HG02885 (cell line): ENCODE results near the gene RHOH.

Experiments used
- ATAC-seq: cut with Tn5 transposase; IDR thresholded peaks from one replicate; pipeline ENCODE4 v1.9.1; 2021; ENCODE audit warnings: mild to moderate bottlenecking; ENCODE audit not compliant: unreplicated experiment, poor library complexity

The RHOH gene

DNA sequence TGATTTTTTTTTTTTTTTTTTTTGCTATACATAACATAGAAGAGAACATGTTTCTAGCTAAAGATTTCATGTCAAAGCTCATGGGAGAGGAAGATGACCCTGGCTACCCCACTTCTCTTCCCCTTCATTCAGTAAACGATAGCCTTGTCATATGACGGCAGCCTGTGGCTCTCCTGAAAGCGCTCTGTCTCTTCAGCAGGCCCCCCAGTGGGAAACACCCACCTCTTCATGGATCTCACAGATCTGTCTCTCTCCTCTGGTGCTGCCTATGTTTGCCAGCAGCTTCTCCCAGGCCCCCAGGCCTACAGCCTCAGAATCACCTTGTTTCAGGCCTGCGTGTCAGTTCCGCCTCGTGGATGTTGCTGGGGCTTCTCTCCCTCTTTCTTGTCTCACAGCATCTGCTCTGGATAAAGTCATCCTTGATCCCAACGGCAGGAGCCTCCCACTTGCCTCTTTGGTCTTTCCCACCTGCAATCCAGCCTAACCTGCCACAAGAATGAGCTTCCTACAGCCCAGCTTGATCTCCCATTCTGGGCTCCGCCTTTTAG, 34.6 kb downstream of the RHOH start:
- ATAC-seq: no peak

GRCh38 chr4:40232610-40233009, 35.8 kb downstream of the RHOH start:
- ATAC-seq: no peak

GRCh38 chr4:40233227-40233626, 36.4 kb downstream of the RHOH start:
- no peak for ATAC-seq

DNA sequence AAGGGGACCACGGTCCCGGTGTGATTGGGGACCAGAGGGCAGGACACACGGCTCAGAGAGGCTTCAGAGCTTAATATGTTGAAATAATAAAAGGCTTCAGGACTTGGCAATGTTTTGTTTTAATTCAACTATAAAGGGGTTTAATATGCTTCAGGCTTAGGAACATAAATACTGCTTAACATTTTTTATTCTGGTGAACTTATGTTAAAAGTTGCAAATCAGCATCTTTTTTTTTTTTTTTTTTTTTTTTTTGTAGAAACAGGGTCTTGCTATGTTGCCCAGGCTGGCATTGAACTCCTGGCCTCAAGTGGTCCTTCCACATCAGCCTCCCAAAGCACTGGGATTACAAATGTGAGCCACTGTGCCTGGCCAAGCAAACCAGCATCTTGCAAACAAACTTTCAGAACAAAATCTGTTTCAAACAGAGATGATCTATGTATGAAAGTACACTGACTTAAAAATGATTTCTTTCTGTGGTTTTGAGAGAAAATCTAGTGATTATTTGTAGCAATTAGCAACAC, 37.7 kb downstream of the RHOH start:
- ATAC-seq: no peak

DNA sequence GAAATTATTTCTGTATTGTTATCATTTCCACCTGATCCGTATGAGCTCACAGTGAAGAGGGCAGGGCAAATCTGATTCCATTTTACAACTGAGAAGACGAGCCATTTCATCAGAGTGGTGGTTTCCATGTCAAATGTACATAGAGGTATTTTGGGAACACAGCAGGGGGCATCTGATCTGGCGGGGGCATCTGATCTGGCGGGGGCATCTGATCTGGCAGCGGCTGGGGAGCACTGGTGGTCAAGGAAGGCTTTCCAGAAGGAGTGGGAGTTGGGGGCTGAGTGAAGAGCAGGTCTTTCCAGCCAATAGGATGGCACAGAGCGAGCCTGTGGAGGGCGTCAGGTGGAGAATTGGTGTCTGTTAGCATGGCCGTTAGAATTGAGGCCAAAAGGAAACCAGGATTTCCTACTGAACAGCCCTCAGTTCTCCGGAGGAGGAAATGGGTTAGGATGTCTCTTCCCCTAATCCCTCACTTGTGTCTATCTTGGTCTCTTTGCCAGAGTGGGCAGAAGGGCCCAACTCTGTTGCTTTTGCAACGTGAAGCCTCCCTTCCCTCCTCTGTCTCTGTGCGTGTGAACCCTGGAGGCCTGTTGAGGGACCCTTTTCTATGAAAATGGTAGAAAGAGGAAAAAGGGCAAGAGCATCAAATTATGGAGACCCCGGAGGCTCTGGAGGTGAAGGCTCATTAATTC, 41.3 kb downstream of the RHOH start:
- no peak for ATAC-seq

GRCh38 chr4:40238700-40239548, 42.1 kb downstream of the RHOH start:
- ATAC-seq: no peak

GRCh38 chr4:40240040-40240653, 43.3 kb downstream of the RHOH start:
- no peak for ATAC-seq

GRCh38 chr4:40241026-40241425, 44.2 kb downstream of the RHOH start:
- ATAC-seq: no peak

DNA sequence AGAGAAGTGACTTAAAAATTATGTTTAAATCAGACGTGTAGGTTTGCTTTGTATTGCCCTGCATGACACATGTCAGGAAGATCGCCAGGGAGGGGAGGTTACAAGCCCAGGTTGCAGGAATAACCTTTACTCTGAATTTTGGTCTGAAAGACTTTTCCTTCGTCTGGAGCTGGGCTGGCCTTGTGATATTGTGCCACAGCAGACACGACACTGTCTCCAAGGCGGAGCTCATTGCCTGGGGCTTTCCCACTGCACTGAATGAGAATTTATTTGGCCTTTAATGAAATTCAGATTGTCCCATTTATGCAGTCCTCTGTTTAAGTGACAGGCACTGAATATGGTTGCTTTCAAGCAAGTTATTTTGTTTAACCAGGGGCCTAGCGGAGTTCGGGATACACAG, 45.1 kb downstream of the RHOH start:
- no peak for ATAC-seq

DNA sequence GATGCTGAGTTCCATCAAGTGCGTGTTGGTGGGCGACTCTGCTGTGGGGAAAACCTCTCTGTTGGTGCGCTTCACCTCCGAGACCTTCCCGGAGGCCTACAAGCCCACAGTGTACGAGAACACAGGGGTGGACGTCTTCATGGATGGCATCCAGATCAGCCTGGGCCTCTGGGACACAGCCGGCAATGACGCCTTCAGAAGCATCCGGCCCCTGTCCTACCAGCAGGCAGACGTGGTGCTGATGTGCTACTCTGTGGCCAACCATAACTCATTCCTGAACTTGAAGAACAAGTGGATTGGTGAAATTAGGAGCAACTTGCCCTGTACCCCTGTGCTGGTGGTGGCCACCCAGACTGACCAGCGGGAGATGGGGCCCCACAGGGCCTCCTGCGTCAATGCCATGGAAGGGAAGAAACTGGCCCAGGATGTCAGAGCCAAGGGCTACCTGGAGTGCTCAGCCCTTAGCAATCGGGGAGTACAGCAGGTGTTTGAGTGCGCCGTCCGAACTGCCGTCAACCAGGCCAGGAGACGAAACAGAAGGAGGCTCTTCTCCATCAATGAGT, 46.6 kb downstream of the RHOH start:
- ATAC-seq: no peak

DNA sequence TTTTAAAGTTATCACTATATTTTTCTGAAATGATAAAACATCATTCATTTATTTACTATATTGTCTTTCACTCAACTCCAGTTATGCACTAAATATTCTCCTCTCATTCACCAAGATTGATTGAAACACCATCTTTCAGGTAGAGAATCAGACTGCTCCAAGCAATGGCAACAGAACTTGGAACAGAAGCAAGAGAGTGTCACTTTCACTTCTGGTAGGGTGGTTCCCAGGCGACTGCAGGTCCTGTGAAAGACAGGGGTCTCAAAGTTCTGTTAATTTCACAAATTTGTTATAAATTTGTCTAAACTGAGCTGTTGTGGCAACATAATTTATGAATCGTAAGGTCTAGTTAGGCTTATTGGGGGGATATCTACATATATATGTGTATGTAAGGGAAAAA, 47.8 kb downstream of the RHOH start:
- ATAC-seq: no peak

DNA sequence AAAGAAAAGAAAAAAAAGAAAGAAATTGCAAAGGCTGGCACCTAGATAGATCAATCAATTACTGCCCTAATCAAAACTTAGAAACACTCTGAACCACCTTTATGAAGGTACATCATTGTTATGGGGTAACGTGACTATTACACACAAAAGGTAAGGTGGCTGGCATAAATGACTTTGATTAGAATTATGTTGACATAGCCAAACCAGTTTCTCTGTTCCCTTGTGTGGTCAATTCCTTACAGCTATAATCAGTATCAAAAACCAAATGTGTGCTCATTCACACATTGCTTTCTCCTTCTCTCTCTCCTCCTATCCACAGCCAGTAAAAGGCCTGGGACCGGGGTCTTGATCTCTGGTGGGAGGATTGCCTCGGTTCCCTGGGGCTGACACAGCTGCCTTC, 48.7 kb downstream of the RHOH start:
- ATAC-seq: no peak

- ATAC-seq: no peak
These were observed 49.4 kb downstream of the RHOH start for GRCh38 chr4:40246011-40246900.

DNA sequence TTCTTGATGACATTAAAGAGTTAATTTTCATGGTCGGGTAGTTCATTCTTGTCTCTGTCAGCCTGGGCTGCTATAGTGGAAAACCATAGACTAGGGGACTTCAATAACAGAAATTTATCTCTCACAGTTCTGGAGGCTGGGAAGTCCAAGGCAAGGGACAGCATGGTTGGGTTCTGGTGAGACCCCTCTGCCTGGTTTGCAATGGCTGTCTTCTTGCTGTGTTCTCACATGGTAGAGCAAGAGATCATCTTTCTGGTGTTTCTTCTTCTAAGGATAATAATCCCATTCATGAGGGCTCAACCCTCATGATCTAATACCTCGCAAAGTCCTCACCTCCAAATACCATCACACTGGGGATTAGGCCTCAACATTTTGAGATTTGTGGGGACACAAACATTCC, 50.1 kb downstream of the RHOH start:
- no peak for ATAC-seq

DNA sequence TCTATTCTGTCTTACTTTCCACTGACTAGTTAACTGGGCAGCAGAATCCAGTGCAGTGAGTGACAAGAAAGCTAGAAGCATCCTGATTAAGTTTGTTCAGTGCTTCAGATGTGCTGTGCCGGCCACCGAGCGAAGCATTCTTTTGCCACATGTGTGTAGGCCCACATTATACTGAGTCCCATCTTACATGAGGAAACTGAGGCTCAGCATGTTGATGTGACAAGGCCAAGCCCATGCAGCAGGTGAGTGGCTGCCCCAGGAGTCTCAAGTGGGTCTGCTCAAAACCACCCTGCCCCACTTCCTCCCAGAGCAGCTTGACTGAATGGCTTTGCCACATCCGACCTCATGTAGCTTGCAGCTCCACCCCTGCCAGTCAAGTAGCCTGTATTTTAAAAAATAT, 50.5 kb downstream of the RHOH start:
- no peak for ATAC-seq

DNA sequence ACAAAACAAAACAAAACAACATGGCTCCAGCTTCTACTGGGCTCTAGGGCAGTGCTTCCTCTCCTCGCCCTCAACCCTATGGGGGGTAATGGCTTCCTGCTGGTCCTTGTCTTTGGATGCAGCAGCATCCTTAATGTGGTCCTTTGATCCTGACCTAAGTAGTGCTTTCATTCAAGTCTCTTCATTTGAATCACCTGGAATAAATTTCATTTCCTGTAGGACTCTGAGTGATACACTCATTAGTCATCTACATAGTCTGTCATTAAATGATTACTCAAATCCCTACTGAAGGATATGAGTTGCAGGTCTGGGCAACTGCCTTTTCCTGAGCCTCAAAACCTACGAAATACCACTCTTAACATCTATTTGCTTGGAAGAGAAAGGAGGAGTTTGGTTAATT, 54.5 kb downstream of the RHOH start:
- no peak for ATAC-seq

- ATAC-seq: no peak
These were observed 57.1 kb downstream of the RHOH start for GRCh38 chr4:40253906-40254305.

- no peak for ATAC-seq
These were observed 58.0 kb downstream of the RHOH start for GRCh38 chr4:40254608-40255392.
